WTC11 (cell line): ENCODE measurements around the gene IFT25. TPM values are rescaled to one million over a fixed set of nuclear protein-coding genes. Genes with fewer than 3 reads are reported as not detected.

Experiments
- ATAC-seq: fragments of 200-7000 bp; cut with Tn5 transposase; 2 replicates; pipeline ENCODE4 v1.10.0; 2021; ENCODE audit warnings: mild to moderate bottlenecking, moderate library complexity
- CTCF ChIA-PET: fragments of 300-600 bp; sonication (Branson Sonifier 250); formaldehyde crosslinking; loops from one replicate; lab custom pipeline; 2021; ENCODE audit warnings: antibody characterized with exemption; lab: Charles Lee
- POLR2A ChIA-PET: fragments of 350-600 bp; sonication (Branson Sonifier 250); formaldehyde crosslinking; loops from one replicate; lab custom pipeline; 2021; ENCODE audit warnings: antibody characterized with exemption; lab: Charles Lee
- DNase-seq: peaks from one replicate; pipeline ENCODE4 v3.0.0; 2021; ENCODE audit warnings: low spot score
- H3K27ac Mint-ChIP-seq: 2 replicates; pipeline ENCODE4 v1.8.0; 2021; ENCODE audit warnings: mixed read lengths
- H3K27me3 Mint-ChIP-seq: 2 replicates; pipeline ENCODE4 v1.8.0; 2021; ENCODE audit warnings: low read depth, mild to moderate bottlenecking, moderate library complexity, mixed read lengths
- H3K36me3 Mint-ChIP-seq: 2 replicates; pipeline ENCODE4 v1.8.0; 2021; ENCODE audit warnings: mixed read lengths
- H3K4me1 Mint-ChIP-seq: 2 replicates; pipeline ENCODE4 v1.8.0; 2022; ENCODE audit warnings: mixed read lengths
- H3K4me3 Mint-ChIP-seq: 2 replicates; pipeline ENCODE4 v1.8.0; 2021; ENCODE audit warnings: mild to moderate bottlenecking, moderate library complexity, mixed read lengths
- H3K9me3 Mint-ChIP-seq: 2 replicates; pipeline ENCODE4 v1.8.0; 2021; ENCODE audit warnings: mixed read lengths
- ATF2 ChIP-seq: sonication (generic); formaldehyde crosslinking; IDR thresholded peaks from 2 replicates; pipeline ENCODE4 v1.8.1; 2022; ENCODE audit warnings: low read depth, missing genetic modification reagents, borderline replicate concordance
- ATF6 ChIP-seq: sonication (generic); formaldehyde crosslinking; IDR thresholded peaks from 2 replicates; pipeline ENCODE4 v1.8.1; 2023; ENCODE audit warnings: mild to moderate bottlenecking, missing genetic modification reagents
- CTCF ChIP-seq: fragments of 200-600 bp; IDR thresholded peaks from 2 replicates; pipeline ENCODE4 v1.8.0; 2022; ENCODE audit warnings: antibody characterized with exemption
- HMGXB4 ChIP-seq: sonication (generic); formaldehyde crosslinking; IDR thresholded peaks from 2 replicates; pipeline ENCODE4 v1.8.1; 2023; ENCODE audit warnings: mild to moderate bottlenecking, moderate library complexity, missing genetic modification reagents
- JUN ChIP-seq: sonication (generic); formaldehyde crosslinking; IDR thresholded peaks from 2 replicates; pipeline ENCODE4 v1.8.0; 2023; ENCODE audit warnings: mild to moderate bottlenecking, missing genetic modification reagents
- NR2C2 ChIP-seq: sonication (generic); formaldehyde crosslinking; IDR thresholded peaks from 2 replicates; pipeline ENCODE4 v1.8.0; 2022; ENCODE audit warnings: mild to moderate bottlenecking, missing genetic modification reagents
- PRDM15 ChIP-seq: sonication (generic); formaldehyde crosslinking; IDR thresholded peaks from 2 replicates; pipeline ENCODE4 v1.8.0; 2022; ENCODE audit warnings: missing genetic modification reagents
- SMAD4 ChIP-seq: sonication (generic); formaldehyde crosslinking; IDR thresholded peaks from 2 replicates; pipeline ENCODE4 v1.8.0; 2022; ENCODE audit warnings: mild to moderate bottlenecking, missing genetic modification reagents
- ZNF281 ChIP-seq: sonication (generic); formaldehyde crosslinking; IDR thresholded peaks from 2 replicates; pipeline ENCODE4 v1.8.0; 2023; ENCODE audit warnings: mild to moderate bottlenecking, missing genetic modification reagents
- ZNF512 ChIP-seq: sonication (generic); formaldehyde crosslinking; IDR thresholded peaks from 2 replicates; pipeline ENCODE4 v1.8.1; 2022; ENCODE audit warnings: missing genetic modification reagents, borderline replicate concordance
- total RNA-seq: library from RNA; stranded (reverse); gene quantifications from 3 replicates; pipeline ENCODE4 v1.2.3, GENCODE V29; 2021

The IFT25 gene
- total RNA-seq, 1 experiment from 2014 or later: 22.6 TPM

- no peaks in the 10 kb centered on the region for H3K9me3 Mint-ChIP-seq
- TF ChIP-seq HMGXB4 (CRISPR knock-in tag) (no peak), ATF6 (CRISPR knock-in tag) (no peak), ZNF512 (no peak), SMAD4 (no peak), ZNF281 (no peak), CTCF (no peak), JUN (CRISPR knock-in tag) (no peak), PRDM15 (CRISPR knock-in tag) (no peak), NR2C2 (no peak), ATF2 (no peak)
- no peaks in the 10 kb centered on the region for H3K4me1 Mint-ChIP-seq
- H3K4me3 Mint-ChIP-seq: no peak overlapping the region
- ChIA-PET CTCF (no interaction called here), POLR2A (no interaction called here)
- no peak overlapping the region for H3K27ac Mint-ChIP-seq
- ATAC-seq (no peak), DNase-seq (no peak)
- H3K27me3 Mint-ChIP-seq: no peaks in the 10 kb centered on the region
- no peaks in the 10 kb centered on the region for H3K36me3 Mint-ChIP-seq
These were observed 39.4 kb downstream of the IFT25 start for GRCh38 chr1:53906121-53906520.
